22Rv1 (cell line): ENCODE data around the gene ASXL2.

ENCODE experiments used
- H3K27ac ChIP-seq: fragments of 450-650 bp; 2 replicates; pipeline ENCODE4 v1.5.1; 2017
- CTCF ChIP-seq: fragments of 450-650 bp; IDR thresholded peaks from 2 replicates; pipeline ENCODE4 v1.5.1; 2017; ENCODE audit warnings: mild to moderate bottlenecking
- ZFX ChIP-seq: fragments of 450-650 bp; IDR thresholded peaks from 2 replicates; pipeline ENCODE4 v1.6.1; 2017; ENCODE audit warnings: antibody characterized with exemption, borderline replicate concordance

Gene ASXL2

GRCh38 chr2:25816249-25816648, 62.0 kb downstream of the ASXL2 start:
- TF ChIP-seq ZFX = no peak
- no peak for TF ChIP-seq CTCF

DNA sequence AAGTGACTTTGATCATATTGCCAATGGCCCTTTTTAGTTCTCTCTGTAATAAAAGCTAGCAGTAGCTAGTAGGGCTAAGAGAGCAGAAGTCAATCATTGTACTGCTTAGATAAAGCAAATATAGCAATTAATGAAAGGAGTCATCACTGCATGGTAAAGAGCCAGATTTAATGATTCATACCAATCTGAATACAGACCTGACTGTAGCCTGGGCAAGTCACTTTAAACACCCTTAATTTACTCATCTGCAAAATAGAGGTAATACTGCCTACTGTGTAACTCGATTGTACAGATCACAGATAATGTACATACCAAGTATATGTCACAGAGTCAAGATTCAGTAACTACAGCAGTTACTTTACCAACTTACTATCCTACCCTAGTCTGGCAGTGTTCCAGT, 63.6 kb downstream of the ASXL2 start:
- no peak overlapping the region for H3K27ac ChIP-seq
- TF ChIP-seq CTCF (no peak), ZFX (no peak)

More at GRCh38 chr2:25816249-25816648, 62.0 kb downstream of the ASXL2 start:
- no peak overlapping the region for H3K27ac ChIP-seq

DNA sequence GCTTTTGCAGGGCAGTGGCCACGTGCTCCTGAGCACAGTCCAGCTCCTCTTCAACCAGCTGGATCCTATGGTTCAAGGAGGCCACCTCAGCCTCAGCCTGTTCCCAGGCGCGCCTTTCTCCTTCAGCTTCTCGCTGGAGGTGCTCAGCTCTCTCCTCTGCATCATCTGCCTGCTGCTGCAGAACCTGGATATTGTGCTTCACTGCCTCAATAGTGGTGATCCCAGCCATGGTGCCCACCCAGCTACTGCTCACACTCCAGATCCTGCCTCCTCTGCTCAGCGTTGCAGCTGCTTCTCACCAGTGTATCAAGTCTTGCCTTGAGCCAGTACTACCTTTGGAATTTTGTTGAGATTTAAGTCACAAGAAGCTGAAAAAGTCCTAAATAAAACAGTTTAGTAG, 67.9 kb downstream of the ASXL2 start:
- TF ChIP-seq ZFX = no peak
- TF ChIP-seq CTCF = no peak
- no peak overlapping the region for H3K27ac ChIP-seq

DNA sequence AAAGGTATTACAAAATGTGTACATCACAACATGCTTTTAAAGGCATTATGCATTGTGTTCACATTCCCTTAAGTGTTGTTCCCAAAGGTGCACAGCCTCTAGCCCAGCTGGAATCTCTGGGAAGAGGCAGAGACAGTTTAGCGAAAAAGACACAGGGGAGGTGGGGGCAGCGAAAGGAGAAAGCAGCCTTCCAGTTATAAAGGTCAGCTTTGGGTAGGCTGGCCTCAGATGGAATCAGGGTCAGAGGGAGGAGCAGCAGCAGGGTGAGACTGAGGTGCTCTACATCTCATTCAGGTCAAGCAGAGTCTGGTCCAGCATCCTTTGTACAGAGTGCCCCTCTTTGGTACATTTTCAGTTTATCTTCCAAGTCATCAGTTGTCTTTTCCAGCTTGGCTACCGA, 68.6 kb downstream of the ASXL2 start:
- H3K27ac ChIP-seq = no peak overlapping the region
- TF ChIP-seq CTCF = no peak
- TF ChIP-seq ZFX = no peak

DNA sequence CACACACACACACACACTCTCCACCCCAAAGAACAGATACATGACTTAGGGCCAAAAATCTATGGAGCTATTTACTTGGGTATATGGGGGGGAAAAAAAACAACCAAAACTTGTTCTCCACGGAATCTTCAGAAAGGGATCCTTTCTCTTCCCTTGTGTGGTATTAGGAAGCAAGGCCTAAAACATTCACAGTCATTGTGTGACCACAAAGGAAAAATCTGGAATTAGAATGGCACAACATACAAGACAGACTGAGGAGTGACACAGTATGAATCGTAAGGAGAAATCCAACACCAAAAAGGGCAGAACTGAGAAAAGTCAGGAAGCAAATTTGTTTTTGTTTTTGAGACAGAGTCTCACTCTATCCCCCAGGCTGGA, 70.3 kb downstream of the ASXL2 start:
- H3K27ac ChIP-seq = no peak overlapping the region
- TF ChIP-seq ZFX (no peak), CTCF (no peak)

DNA sequence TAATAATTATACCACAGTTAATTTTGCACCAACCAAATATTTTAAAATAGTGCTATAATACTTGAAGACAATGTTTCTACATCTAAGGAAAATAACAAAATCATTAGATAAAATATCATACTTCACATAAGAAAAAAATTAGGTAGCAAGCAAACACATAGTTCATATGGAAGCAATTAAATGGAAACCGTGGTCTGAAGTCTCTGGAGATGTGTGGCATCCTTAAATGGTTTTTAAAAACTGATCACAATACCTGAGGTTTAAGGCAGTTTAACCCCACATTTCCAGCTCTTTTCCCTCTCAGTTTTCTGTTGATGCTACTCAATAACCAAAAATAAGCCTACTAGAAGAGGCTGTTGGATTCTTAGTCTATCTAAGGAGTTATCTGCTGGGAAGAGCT, 71.3 kb downstream of the ASXL2 start:
- H3K27ac ChIP-seq = no peak overlapping the region
- no peak for TF ChIP-seq CTCF
- no peak for TF ChIP-seq ZFX

DNA sequence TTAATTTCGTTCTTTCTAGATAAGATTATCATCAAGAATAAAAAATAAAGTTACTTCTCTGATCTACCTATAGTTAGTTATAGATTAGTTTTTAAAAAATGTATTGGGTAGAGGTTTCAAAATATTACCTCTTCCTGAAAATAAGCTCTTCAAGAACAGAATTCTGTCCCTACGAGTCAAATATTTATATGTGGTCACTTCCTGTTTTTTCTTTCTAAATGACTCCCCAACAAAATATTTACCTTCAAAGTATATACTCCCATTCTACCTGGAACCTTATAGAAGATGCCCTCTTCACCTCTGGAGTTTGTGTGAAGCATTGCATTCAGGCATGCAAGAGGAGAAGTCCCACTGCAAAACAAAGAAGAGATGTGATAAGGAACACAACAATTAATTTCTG, 72.3 kb downstream of the ASXL2 start:
- TF ChIP-seq CTCF = no peak
- TF ChIP-seq ZFX = no peak

More for the DNA sequence above, 72.3 kb downstream of the ASXL2 start:
- H3K27ac ChIP-seq = no peak overlapping the region
